NK-92 treated with Interleukin-12 subunit alpha and Interleukin-12 subunit beta, amount 100 ng/mL, for 24 hours (cell line): Measurements from ENCODE around the gene PROZ.
"Not testable (repeated sequence)": the region's sequence is repeated elsewhere in the genome, so short reads cannot be mapped to it uniquely, and the experiment has no call there.

Experiments
- DNase-seq: peaks from one replicate; lab custom pipeline; 2025; lab: John Stamatoyannopoulos, UW

Gene PROZ

GRCh38 chr13:113155982-113156655 lies 2.3 kb upstream of the PROZ start:
- no peak for DNase-seq

GRCh38 chr13:113157206-113157928 lies 1.1 kb upstream of the PROZ start:
- no peak for DNase-seq

- DNase-seq: no peak
Observed at GRCh38 chr13:113158946-113159345, 498 bp downstream of the PROZ start.

GRCh38 chr13:113159701-113160100 lies 1.3 kb downstream of the PROZ start:
- no peak for DNase-seq

GRCh38 chr13:113160983-113161382 lies 2.5 kb downstream of the PROZ start:
- no peak for DNase-seq

- DNase-seq: no peak
Observed at GRCh38 chr13:113161433-113161832, 3.0 kb downstream of the PROZ start.

GRCh38 chr13:113161975-113162374 lies 3.5 kb downstream of the PROZ start:
- not testable (repeated sequence) for DNase-seq

GRCh38 chr13:113162783-113163685 lies 4.6 kb downstream of the PROZ start:
- DNase-seq: no peak

- DNase-seq: no peak
Observed at GRCh38 chr13:113164492-113164891, 6.0 kb downstream of the PROZ start.

- DNase-seq: no peak
Observed at GRCh38 chr13:113166266-113166665, 7.8 kb downstream of the PROZ start.

GRCh38 chr13:113166681-113167080 lies 8.2 kb downstream of the PROZ start:
- no peak for DNase-seq

- no peak for DNase-seq
Observed at GRCh38 chr13:113167155-113167554, 8.7 kb downstream of the PROZ start.

GRCh38 chr13:113167575-113167974 lies 9.1 kb downstream of the PROZ start:
- no peak for DNase-seq

- DNase-seq: no peak
Observed at GRCh38 chr13:113168211-113168610, 9.8 kb downstream of the PROZ start.

- no peak for DNase-seq
Observed at GRCh38 chr13:113169277-113170272, 11.1 kb downstream of the PROZ start.

- no peak for DNase-seq
Observed at GRCh38 chr13:113170511-113170910, 12.1 kb downstream of the PROZ start.

- DNase-seq: no peak
Observed at GRCh38 chr13:113171250-113172125, 13.0 kb downstream of the PROZ start.

- DNase-seq: no peak
Observed at GRCh38 chr13:113172419-113172926, 14.0 kb downstream of the PROZ start.

GRCh38 chr13:113176280-113176679 lies 17.8 kb downstream of the PROZ start:
- DNase-seq: no peak

- DNase-seq: no peak
Observed at GRCh38 chr13:113176822-113177221, 18.4 kb downstream of the PROZ start.
